IMR-90 (cell line): Measurements from ENCODE around the gene NUP43.

ENCODE experiments used
- BHLHE40 ChIP-seq: fragments of 150-350 bp; IDR thresholded peaks from 2 replicates; pipeline ENCODE4 v1.6.1; 2016; ENCODE audit warnings: mild to moderate bottlenecking, low read depth, low read length
- CEBPB ChIP-seq: IDR thresholded peaks from 2 replicates; pipeline ENCODE4 v1.6.1; 2012; ENCODE audit warnings: low read depth, low read length, improper control_type of control experiment
- CTCF ChIP-seq: conservative IDR thresholded peaks from 2 replicates; pipeline ENCODE4 v1.5.1; 2012; ENCODE audit warnings: mild to moderate bottlenecking, low read depth, low read length, improper control_type of control experiment
- ELK1 ChIP-seq: fragments of 150-350 bp; IDR thresholded peaks from 2 replicates; pipeline ENCODE4 v1.6.1; 2016; ENCODE audit warnings: low read depth, mild to moderate bottlenecking, low read length, moderate library complexity, borderline replicate concordance
- FOS ChIP-seq: fragments of 150-350 bp; IDR thresholded peaks from 2 replicates; pipeline ENCODE4 v1.6.1; 2016; ENCODE audit warnings: low read depth, low read length
- MAFK ChIP-seq: IDR thresholded peaks from 2 replicates; pipeline ENCODE4 v1.6.1; 2012; ENCODE audit warnings: low read depth, low read length, improper control_type of control experiment
- MXI1 ChIP-seq: IDR thresholded peaks from 2 replicates; pipeline ENCODE4 v1.6.1; 2012; ENCODE audit warnings: low read depth, mild to moderate bottlenecking, low read length, moderate library complexity, borderline replicate concordance
- POLR2A ChIP-seq: IDR thresholded peaks from 2 replicates; pipeline ENCODE4 v1.6.1; 2012; ENCODE audit warnings: mild to moderate bottlenecking, low read depth, low read length
- RAD21 ChIP-seq: IDR thresholded peaks from 2 replicates; pipeline ENCODE4 v1.6.1; 2012; ENCODE audit warnings: low read length, improper control_type of control experiment
- RCOR1 ChIP-seq: IDR thresholded peaks from 2 replicates; pipeline ENCODE4 v1.6.1; 2012; ENCODE audit warnings: mild to moderate bottlenecking, low read length, improper control_type of control experiment; ENCODE audit not compliant: insufficient replicate concordance
- RFX5 ChIP-seq: IDR thresholded peaks from 2 replicates; pipeline ENCODE4 v1.8.0; 2012; ENCODE audit warnings: low read depth, mild to moderate bottlenecking, low read length, moderate library complexity
- SMC3 ChIP-seq: fragments of 150-350 bp; IDR thresholded peaks from 2 replicates; pipeline ENCODE4 v1.6.1; 2016; ENCODE audit warnings: low read depth, mild to moderate bottlenecking, antibody characterized with exemption, low read length, moderate library complexity

GRCh38 chr6:149691201-149691600, 55.1 kb downstream of the NUP43 start:
- no peak for TF ChIP-seq CTCF
- no peak for TF ChIP-seq RCOR1
- TF ChIP-seq RFX5, result no peak
- TF ChIP-seq MAFK, result no peak
- no peak for TF ChIP-seq ELK1
- no peak for TF ChIP-seq MXI1
- no peak for TF ChIP-seq BHLHE40
- TF ChIP-seq POLR2A, result no peak
- no peak for TF ChIP-seq FOS
- TF ChIP-seq CEBPB, result no peak
- TF ChIP-seq SMC3, result no peak
- no peak for TF ChIP-seq RAD21
